Transverse colon (tissue), 4 donors: Measurements from ENCODE around the gene TBC1D13. TPM values are rescaled to one million over a fixed set of nuclear protein-coding genes. Genes with fewer than 3 reads are reported as not detected.

Source experiments
- DNase-seq: peaks from one replicate; pipeline ENCODE4 v3.0.0-alpha.2; 2019
- H3K27ac ChIP-seq, 4 donors: fragments of 200-600 bp; sonication (generic); 2 replicates each; pipeline ENCODE4 v1.5.1; 2016 to 2018; ENCODE audit warnings: inconsistent platforms in 4 of 4
- H3K27me3 ChIP-seq: fragments of 200-600 bp; sonication (generic); 2 replicates; pipeline ENCODE4 v1.5.1; 2017; ENCODE audit warnings: inconsistent platforms
- H3K36me3 ChIP-seq, 4 donors: fragments of 200-600 bp; sonication (generic); 2 replicates each; pipeline ENCODE4 v1.5.1; 2017 to 2019; ENCODE audit warnings: inconsistent platforms in 4 of 4
- H3K4me1 ChIP-seq, 4 donors: fragments of 200-600 bp; sonication (generic); 2 replicates each; pipeline ENCODE4 v1.5.1; 2017 to 2020; ENCODE audit warnings: inconsistent platforms in 4 of 4
- H3K4me3 ChIP-seq, 4 donors: fragments of 200-600 bp; sonication (generic); 1 replicate in 1 of 4; 2 replicates in 3 of 4; pipeline versions ENCODE4 v1.5.1 to v1.6.1; 2017 to 2019; ENCODE audit warnings: inconsistent platforms in 4 of 4
- H3K9me3 ChIP-seq, 2 donors: fragments of 200-600 bp; sonication (generic); 2 replicates each; pipeline ENCODE4 v1.5.1; 2017 to 2019; ENCODE audit warnings: inconsistent platforms in 2 of 2
- EP300 ChIP-seq: sonication (generic); formaldehyde crosslinking; IDR thresholded peaks from one replicate; pipeline ENCODE4 v1.6.1; 2017; ENCODE audit warnings: antibody characterized with exemption, low read depth
- POLR2A ChIP-seq: fragments of 450-650 bp; IDR thresholded peaks from one replicate; pipeline ENCODE4 v1.6.1; 2016; ENCODE audit warnings: antibody characterized with exemption, mild to moderate bottlenecking, moderate library complexity
- POLR2AphosphoS5 ChIP-seq, 3 donors: sonication (generic); formaldehyde crosslinking; IDR thresholded peaks; one replicate each; pipeline ENCODE4 v1.6.1; 2016; ENCODE audit warnings: antibody characterized with exemption in 3 of 3
- WGBS, 2 donors: methylation state at CpG; one replicate each; pipeline ENCODE4 v1.1.5; 2018; ENCODE audit warnings: low coverage in 1 of 2; 5-methylcytosine and 5-hydroxymethylcytosine counted together
- in situ Hi-C, 4 donors: fragments of 200-750 bp; cut with MboI; loops; one replicate each; pipeline versions ENCODE4 v1.15.0 to v1.15.1; 2017; ENCODE audit warnings: low sequenced_read_pairs in 3 of 4, low pct_ligation_motif_present in 1 of 4, low pct_unique_long_range_greater_than_20kb in 1 of 4
- intact Hi-C: fragments of 100-400 bp; cut with DNase I; formaldehyde crosslinking; loops from one replicate; pipeline ENCODE4 v1.15.1; 2023; ENCODE audit warnings: low total_unique reads
- total RNA-seq, 4 donors: library from RNA; depleted of rRNA; stranded (reverse); fragments of >200 nt; gene quantifications; one replicate each; pipeline ENCODE4 v1.1.0, GENCODE V29; 2016
- TF ChIP-seq, protein P1 (sequence below), 5 experiments: fragments of 200-600 bp in 3 of 5; fragments of 450-650 bp in 2 of 5; sonication (generic) in 3 of 5; IDR thresholded peaks; 1 replicate in 2 of 5; 2 replicates in 3 of 5; pipeline ENCODE4 v1.5.1; 2016 to 2017; ENCODE audit warnings: antibody characterized with exemption in 5 of 5, inconsistent platforms in 3 of 5, mild to moderate bottlenecking in 2 of 5, moderate library complexity in 1 of 5

Gene TBC1D13
- total RNA-seq, 4 donors from 2014 or later = 9.6 to 244 (median 21.6) TPM

DNA sequence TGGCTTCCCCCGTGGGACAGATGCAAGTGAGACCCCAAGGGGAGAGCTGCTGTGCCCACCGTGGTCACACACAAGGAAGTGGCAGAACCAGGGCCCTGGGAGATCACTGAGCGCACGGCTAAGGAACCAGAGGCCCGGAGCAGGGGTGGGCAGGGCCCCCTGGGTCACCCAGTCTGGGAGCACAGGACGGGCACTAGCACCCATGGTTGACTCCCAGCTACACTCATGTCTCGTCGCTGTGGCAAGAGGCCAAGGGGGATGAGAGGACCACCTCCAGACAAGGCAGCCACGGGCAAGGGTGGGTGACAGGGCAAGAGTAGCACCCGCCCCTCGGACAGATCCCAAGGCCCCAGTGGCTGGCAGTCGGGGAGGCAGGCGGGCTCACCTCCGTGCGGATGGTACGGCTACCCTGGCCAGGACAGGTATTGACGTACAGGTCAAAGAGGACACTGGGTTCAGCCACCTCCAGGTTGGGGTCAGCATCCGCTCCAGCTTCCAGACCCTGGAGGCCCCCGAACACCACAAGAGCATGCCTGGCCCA, 36.4 kb downstream of the TBC1D13 start:
- H3K9me3 ChIP-seq = no peaks in the 10 kb centered on the region
- H3K4me1 ChIP-seq = peaks cover 10 to 20% (median 18%) of the 10 kb centered on the region in 4 donors
- in situ Hi-C loops (no loop called here), intact Hi-C loops (no loop called here)
- no peak overlapping the region for H3K27ac ChIP-seq
- no peaks in the 10 kb centered on the region for H3K36me3 ChIP-seq
- H3K27me3 ChIP-seq = no peaks in the 10 kb centered on the region
- TF ChIP-seq POLR2A = no peak
- H3K4me3 ChIP-seq = no peak overlapping the region
- 93% methylated on average over 16 of the region's 19 CpGs; no CpG with 5 or more reads in 1 of the 2 donors for WGBS, 2 donors
- DNase-seq = no peak

DNA sequence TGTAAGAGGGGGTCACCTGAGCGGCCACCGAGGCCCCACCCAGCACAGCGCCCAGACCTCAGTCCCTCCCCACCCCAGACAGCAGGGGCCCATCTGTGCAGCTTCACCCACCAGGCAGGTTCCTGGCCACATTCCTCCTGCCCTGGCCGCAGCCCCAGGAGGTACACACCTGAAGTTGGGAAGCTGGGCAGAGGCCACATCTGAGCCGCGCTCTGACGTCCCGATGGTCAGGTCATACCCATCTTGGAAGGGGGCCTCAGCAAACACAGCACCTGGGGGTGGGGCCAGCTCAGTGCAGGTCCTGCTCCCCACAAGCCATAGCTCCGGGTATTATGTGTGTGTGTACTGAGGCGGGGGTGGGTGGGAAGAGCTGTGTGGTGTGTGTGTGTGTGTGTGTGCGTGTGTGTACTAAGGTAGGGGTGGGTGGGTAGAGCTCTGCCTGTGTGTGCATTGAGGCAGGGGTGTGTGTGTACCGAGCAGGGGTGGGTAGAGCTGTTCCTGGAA, 36.9 kb downstream of the TBC1D13 start:
- no peak overlapping the region for H3K4me3 ChIP-seq
- in situ Hi-C loops = no loop called here
- H3K27me3 ChIP-seq = no peaks in the 10 kb centered on the region
- H3K4me1 ChIP-seq = peaks cover 14 to 24% (median 21%) of the 10 kb centered on the region in 4 donors
- H3K9me3 ChIP-seq = no peaks in the 10 kb centered on the region
- 91% methylated on average over 4 of the region's 12 CpGs; no CpG with 5 or more reads in 1 of the 2 donors for WGBS, 2 donors
- no peak for DNase-seq
- no peak overlapping the region for H3K27ac ChIP-seq
- TF ChIP-seq EP300 (no peak), POLR2A (no peak), POLR2AphosphoS5 (IDR thresholded peaks at IDR 0.05) (no peak)
- TF ChIP-seq, protein P1, sequence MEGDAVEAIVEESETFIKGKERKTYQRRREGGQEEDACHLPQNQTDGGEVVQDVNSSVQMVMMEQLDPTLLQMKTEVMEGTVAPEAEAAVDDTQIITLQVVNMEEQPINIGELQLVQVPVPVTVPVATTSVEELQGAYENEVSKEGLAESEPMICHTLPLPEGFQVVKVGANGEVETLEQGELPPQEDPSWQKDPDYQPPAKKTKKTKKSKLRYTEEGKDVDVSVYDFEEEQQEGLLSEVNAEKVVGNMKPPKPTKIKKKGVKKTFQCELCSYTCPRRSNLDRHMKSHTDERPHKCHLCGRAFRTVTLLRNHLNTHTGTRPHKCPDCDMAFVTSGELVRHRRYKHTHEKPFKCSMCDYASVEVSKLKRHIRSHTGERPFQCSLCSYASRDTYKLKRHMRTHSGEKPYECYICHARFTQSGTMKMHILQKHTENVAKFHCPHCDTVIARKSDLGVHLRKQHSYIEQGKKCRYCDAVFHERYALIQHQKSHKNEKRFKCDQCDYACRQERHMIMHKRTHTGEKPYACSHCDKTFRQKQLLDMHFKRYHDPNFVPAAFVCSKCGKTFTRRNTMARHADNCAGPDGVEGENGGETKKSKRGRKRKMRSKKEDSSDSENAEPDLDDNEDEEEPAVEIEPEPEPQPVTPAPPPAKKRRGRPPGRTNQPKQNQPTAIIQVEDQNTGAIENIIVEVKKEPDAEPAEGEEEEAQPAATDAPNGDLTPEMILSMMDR (IDR thresholded peaks at IDR 0.05) = no peak
- intact Hi-C loops = no loop called here
- H3K36me3 ChIP-seq = no peaks in the 10 kb centered on the region

DNA sequence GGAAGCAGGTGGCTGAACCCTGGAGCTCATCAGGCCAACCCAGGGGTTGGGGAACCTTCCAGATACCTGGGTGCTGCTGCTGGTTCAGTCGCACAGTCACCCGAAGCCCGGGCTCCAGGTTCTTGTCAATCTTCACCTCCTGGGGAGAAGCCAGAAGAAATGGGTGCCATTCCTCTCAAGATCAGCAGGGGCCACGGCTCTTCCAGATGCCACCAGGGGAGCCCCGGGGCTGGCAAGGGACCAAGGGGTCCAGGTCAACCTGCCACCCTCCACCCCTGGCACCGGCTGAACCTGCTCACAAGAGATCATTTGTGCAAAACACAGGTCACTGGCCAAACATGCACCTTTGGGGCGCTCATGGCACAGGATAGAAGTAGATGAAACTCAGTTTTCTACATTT, 37.9 kb downstream of the TBC1D13 start:
- 93% methylated on average over 4 of the region's 7 CpGs; no CpG with 5 or more reads in 1 of the 2 donors for WGBS, 2 donors
- Histone ChIP-seq H3K27me3 (no peaks in the 10 kb centered on the region), H3K9me3 (no peaks in the 10 kb centered on the region), H3K36me3 (no peaks in the 10 kb centered on the region), H3K27ac (no peak overlapping the region), H3K4me1 (peaks cover 10 to 18% (median 15%) of the 10 kb centered on the region in 4 donors), H3K4me3 (no peak overlapping the region)
- intact Hi-C loops (no loop called here), in situ Hi-C loops (no loop called here)
- DNase-seq = no peak
- TF ChIP-seq, protein P1 (IDR thresholded peaks at IDR 0.05) = no peak
- no peak for TF ChIP-seq POLR2A
- TF ChIP-seq POLR2AphosphoS5 (IDR thresholded peaks at IDR 0.05) = no peak
- TF ChIP-seq EP300 = no peak

DNA sequence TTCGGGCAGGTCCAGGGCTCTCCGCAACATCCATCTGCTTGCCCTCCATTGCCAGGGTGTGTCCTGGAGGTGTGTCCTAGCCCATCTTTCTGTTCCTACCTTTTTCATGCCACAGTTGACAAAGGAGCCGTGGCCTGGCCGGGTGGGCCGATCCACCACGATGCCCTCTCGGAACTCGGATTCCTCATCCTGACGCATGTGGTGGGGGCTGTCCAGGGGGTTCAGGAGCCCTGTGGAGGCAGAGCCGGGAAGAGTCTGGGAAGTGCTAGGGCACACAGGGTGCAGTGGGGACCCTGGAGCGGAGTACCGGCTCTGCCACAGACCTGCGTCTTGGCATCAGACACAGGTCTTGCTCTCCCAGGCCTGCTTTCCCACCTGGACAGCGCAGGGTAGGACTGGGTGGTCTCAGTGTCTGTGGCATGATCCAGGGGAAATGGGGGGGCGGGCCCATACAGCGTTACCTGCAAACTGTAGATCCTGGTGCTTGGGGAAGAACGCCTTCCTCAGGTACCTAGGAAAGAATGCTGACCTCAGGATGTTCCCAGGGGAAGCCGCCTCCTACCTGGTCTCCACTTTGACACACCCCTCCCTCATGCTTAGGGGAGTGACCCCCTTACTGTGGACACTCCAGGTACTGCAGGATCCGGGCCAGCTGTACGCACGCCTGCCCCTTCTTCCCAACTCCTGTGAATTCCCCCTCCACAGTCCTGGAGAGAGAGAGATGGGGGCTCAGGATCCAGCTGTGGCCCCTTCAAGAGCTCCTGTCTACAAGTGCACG, 39.1 kb downstream of the TBC1D13 start:
- DNase-seq = no peak
- WGBS, 2 donors = 95 to 100% methylated on average over 7 to 22 of the region's 22 CpGs
- Histone ChIP-seq H3K27ac (no peak overlapping the region), H3K27me3 (no peaks in the 10 kb centered on the region), H3K36me3 (no peaks in the 10 kb centered on the region), H3K9me3 (no peaks in the 10 kb centered on the region), H3K4me3 (no peak overlapping the region), H3K4me1 (peaks cover 6 to 18% (median 14%) of the 10 kb centered on the region in 4 donors)
- in situ Hi-C loops = no loop called here
- intact Hi-C loops = no loop called here
- TF ChIP-seq, protein P1 (IDR thresholded peaks at IDR 0.05) = no peak
- TF ChIP-seq EP300 = no peak
- TF ChIP-seq POLR2A = no peak
- no peak for TF ChIP-seq POLR2AphosphoS5 (IDR thresholded peaks at IDR 0.05)
